Measurements from ENCODE around the gene RCAN1. TPM values are rescaled to one million over a fixed set of nuclear protein-coding genes. Genes with fewer than 3 reads are reported as not detected.

RCAN1 gene
- total and polyA plus RNA-seq, 2 of the 13 experiments (the other 11 are each of a cell fraction or from before 2014, with no cell fraction given) = 9.4 to 34.1 TPM

- TF ChIP-seq ZMAT5 (CRISPR knock-in tag; IDR thresholded peaks at IDR 0.05; ENCODE audit: borderline replicate concordance, low read depth) (no peak), ZBTB34 (CRISPR knock-in tag; IDR thresholded peaks at IDR 0.05) (no peak), CENPX (CRISPR knock-in tag; IDR thresholded peaks at IDR 0.05) (no peak), BHLHE40 (IDR thresholded peaks at IDR 0.05; ENCODE audit: low read length) (no peak), ZNF276 (CRISPR knock-in tag; IDR thresholded peaks at IDR 0.05; ENCODE audit: low read depth) (no peak), FOXJ3 (CRISPR knock-in tag; IDR thresholded peaks at IDR 0.05; ENCODE audit: borderline replicate concordance) (no peak)
Measured at GRCh38 chr21:34582506-34583150, 32.3 kb downstream of the RCAN1 start (continued).

GRCh38 chr21:34580181-34580700, 34.7 kb downstream of the RCAN1 start:
- BruUV-seq (replicated peaks) = no TSS peak
- Histone ChIP-seq H3K79me2 (ENCODE audit: insufficient read depth, low read length) (no peaks in the 10 kb centered on the region), H3K36me3 (replicated peaks in 1 of 2; ENCODE audit: control insufficient read depth in 1 of 2, insufficient read depth in 2 of 2, low read length in 2 of 2) (no peaks in the 10 kb centered on the region), H3K27me3 (ENCODE audit: control insufficient read depth in 1 of 2, insufficient read depth in 2 of 2, low read length in 2 of 2) (no peaks in the 10 kb centered on the region), H3K9me3 (ENCODE audit: low read length) (no peaks in the 10 kb centered on the region), H3K4me1 (ENCODE audit: insufficient read depth, low read length) (peaks cover 13% of the 10 kb centered on the region), H4K20me1 (ENCODE audit: insufficient read depth, low read length) (no peaks in the 10 kb centered on the region), H3K9ac (ENCODE audit: insufficient read depth, low read depth, low read length) (no peak overlapping the region), H3K4me3 (replicated peaks in 1 of 3; ENCODE audit: insufficient read depth in 1 of 3, low read depth in 2 of 3, low read length in 3 of 3) (no peak overlapping the region), H3K27ac (ENCODE audit: extremely low read length, insufficient read depth, low read length) (no peak overlapping the region), H3K4me2 (ENCODE audit: low read depth, low read length) (no peak overlapping the region), H2AFZ (ENCODE audit: low read length) (no peak overlapping the region)
- in situ Hi-C loops (cut with HindIII; ENCODE audit: extremely low pct_ligation_motif_present, low pct_unique_long_range_greater_than_20kb) (no loop called here), intact Hi-C loops (cut with micrococcal nuclease; ENCODE audit: unreplicated experiment) (loop anchor here (5.0 kb wide), 1 partner anchor 33 kb away; no protein-coding TSS in a partner anchor)
- no peak for ATAC-seq
- ChIA-PET CTCF (ENCODE audit: low intra/inter-chr PET ratio, low total read pairs) (no interaction called here), POLR2A (no interaction called here)
- FAIRE-seq = no peak
- no peak for DNase-seq (ENCODE audit: low spot score)
- 79% methylated on average over 8 of the region's 9 CpGs for WGBS (ENCODE audit: low lambda C conversion rate)
- TF ChIP-seq NFAT5 (CRISPR knock-in tag; IDR thresholded peaks at IDR 0.05) (no peak), ZBTB3 (CRISPR knock-in tag; IDR thresholded peaks at IDR 0.05; ENCODE audit: borderline replicate concordance, low read depth) (no peak), SNAPC5 (CRISPR knock-in tag; IDR thresholded peaks at IDR 0.05; ENCODE audit: borderline replicate concordance) (no peak), ZNF143 (CRISPR knock-in tag; IDR thresholded peaks at IDR 0.05) (no peak), ZNF441 (CRISPR knock-in tag; IDR thresholded peaks at IDR 0.05; ENCODE audit: borderline replicate concordance) (no peak), ZNF496 (CRISPR knock-in tag; IDR thresholded peaks at IDR 0.05; ENCODE audit: insufficient replicate concordance) (no peak), MBD4 (IDR thresholded peaks at IDR 0.05; ENCODE audit: borderline replicate concordance, low read length) (no peak)

Data from HepG2 (cell line).